PFSK-1 (cell line): ENCODE data around the gene CCDC112.

Source experiments
- FOXP2 ChIP-seq: optimal IDR thresholded peaks from 2 replicates; pipeline ENCODE3; 2011; ENCODE audit warnings: borderline replicate concordance, control low read depth, inconsistent platforms; ENCODE audit not compliant: insufficient read depth; ENCODE audit errors: extremely low read length, extremely low read depth
- POLR2AphosphoS5 ChIP-seq: IDR thresholded peaks from 2 replicates; pipeline ENCODE4 v1.6.1; 2012; ENCODE audit warnings: low read depth, mild to moderate bottlenecking, control low read depth, low read length, moderate library complexity
- REST ChIP-seq, 2 experiments: IDR thresholded peaks; 2 replicates each; pipeline versions ENCODE4 v1.6.1 to v1.8.0; 2011 to 2012; ENCODE audit warnings: low read depth in 2 of 2, low read length in 2 of 2, control low read depth in 1 of 2, inconsistent platforms in 1 of 2, mild to moderate bottlenecking in 1 of 2, moderate library complexity in 1 of 2; ENCODE audit not compliant: insufficient read depth in 1 of 2
- SIN3A ChIP-seq: IDR thresholded peaks from 2 replicates; pipeline ENCODE4 v1.6.1; 2012; ENCODE audit warnings: mild to moderate bottlenecking, low read length, moderate library complexity, borderline replicate concordance; ENCODE audit not compliant: insufficient read depth
- TAF1 ChIP-seq: IDR thresholded peaks from 2 replicates; pipeline ENCODE4 v1.6.1; 2012; ENCODE audit warnings: low read length, control low read depth, borderline replicate concordance; ENCODE audit not compliant: insufficient read depth

The CCDC112 gene

GRCh38 chr5:115321309-115321708 lies 24.9 kb upstream of the CCDC112 start:
- no peak for TF ChIP-seq FOXP2
- TF ChIP-seq SIN3A = no peak
- TF ChIP-seq REST (IDR thresholded peaks at IDR 0.05; ENCODE audit: insufficient read depth in 1 of 2, low read depth in 2 of 2, low read length in 2 of 2) = no peak
- no peak for TF ChIP-seq POLR2AphosphoS5
- no peak for TF ChIP-seq TAF1

- no peak for TF ChIP-seq POLR2AphosphoS5
- no peak for TF ChIP-seq FOXP2
- no peak for TF ChIP-seq SIN3A
Measured at GRCh38 chr5:115320515-115320914, 24.1 kb upstream of the CCDC112 start.

- TF ChIP-seq SIN3A = no peak
Measured at GRCh38 chr5:115320006-115320405, 23.6 kb upstream of the CCDC112 start.

GRCh38 chr5:115319007-115319406 lies 22.6 kb upstream of the CCDC112 start:
- TF ChIP-seq POLR2AphosphoS5 (no peak), TAF1 (no peak), REST (IDR thresholded peaks at IDR 0.05; ENCODE audit: insufficient read depth in 1 of 2, low read depth in 2 of 2, low read length in 2 of 2) (no peak), FOXP2 (no peak), SIN3A (no peak)

GRCh38 chr5:115317736-115318135 lies 21.3 kb upstream of the CCDC112 start:
- TF ChIP-seq TAF1 (no peak), POLR2AphosphoS5 (no peak), REST (IDR thresholded peaks at IDR 0.05; ENCODE audit: insufficient read depth in 1 of 2, low read depth in 2 of 2, low read length in 2 of 2) (no peak), FOXP2 (no peak), SIN3A (no peak)

GRCh38 chr5:115317320-115317719 lies 20.9 kb upstream of the CCDC112 start:
- TF ChIP-seq POLR2AphosphoS5 (no peak), SIN3A (no peak), REST (IDR thresholded peaks at IDR 0.05; ENCODE audit: insufficient read depth in 1 of 2, low read depth in 2 of 2, low read length in 2 of 2) (no peak), TAF1 (no peak), FOXP2 (no peak)
